Fibroblast of lung (primary cell): Measurements from ENCODE around the gene KDM1A. TPM values are rescaled to one million over a fixed set of nuclear protein-coding genes. Genes with fewer than 3 reads are reported as not detected.
"Not testable (repeated sequence)": the region's sequence is repeated elsewhere in the genome, so short reads cannot be mapped to it uniquely, and the experiment has no call there.

Experiments used
- DNase-seq, 2 donors: peaks; one replicate each; pipeline versions ENCODE4 v3.0.0 to v3.0.0-alpha.2; 2010; ENCODE audit warnings: low read depth in 2 of 2
- H2AFZ ChIP-seq: 2 replicates; pipeline ENCODE4 v1.5.1; 2012; ENCODE audit warnings: low read length, control low read depth, inconsistent platforms
- H3K27ac ChIP-seq: 2 replicates; pipeline ENCODE4 v1.5.1; 2011; ENCODE audit warnings: low read length, control low read depth; ENCODE audit not compliant: insufficient read depth
- H3K27me3 ChIP-seq: 2 replicates; pipeline ENCODE4 v1.5.1; 2011; ENCODE audit warnings: mild to moderate bottlenecking, low read length; ENCODE audit not compliant: control insufficient read depth, insufficient read depth
- H3K36me3 ChIP-seq: 2 replicates; pipeline ENCODE4 v1.5.1; 2011; ENCODE audit warnings: low read length; ENCODE audit not compliant: control insufficient read depth, insufficient read depth
- H3K4me1 ChIP-seq: 2 replicates; pipeline ENCODE4 v1.5.1; 2011; ENCODE audit warnings: low read length; ENCODE audit not compliant: control insufficient read depth, insufficient read depth; ENCODE audit errors: extremely low read depth
- H3K4me2 ChIP-seq: 2 replicates; pipeline ENCODE4 v1.5.1; 2011; ENCODE audit warnings: low read length, control low read depth; ENCODE audit not compliant: insufficient read depth; ENCODE audit errors: extremely low read depth
- H3K4me3 ChIP-seq, 4 experiments: fragments of 200-600 bp in 1 of 4; sonication (generic) in 1 of 4; replicated peaks in 1 of 4; 2 replicates each; pipeline ENCODE4 v1.5.1; 2011 to 2016; ENCODE audit warnings: low read length in 4 of 4, low read depth in 3 of 4, mild to moderate bottlenecking in 3 of 4, control low read depth in 2 of 4, inconsistent platforms in 1 of 4, mixed read lengths in 1 of 4; ENCODE audit not compliant: insufficient read depth in 1 of 4; ENCODE audit errors: control extremely low read depth in 1 of 4
- H3K79me2 ChIP-seq: 2 replicates; pipeline ENCODE4 v1.5.1; 2012; ENCODE audit warnings: mild to moderate bottlenecking, low read length, inconsistent platforms; ENCODE audit not compliant: control insufficient read depth, insufficient read depth
- H3K9ac ChIP-seq: 2 replicates; pipeline ENCODE4 v1.5.1; 2011; ENCODE audit warnings: mild to moderate bottlenecking, low read length, control low read depth; ENCODE audit not compliant: insufficient read depth
- H3K9me3 ChIP-seq: 2 replicates; pipeline ENCODE4 v1.5.1; 2012; ENCODE audit warnings: low read depth, low read length; ENCODE audit not compliant: control insufficient read depth, insufficient read depth
- H4K20me1 ChIP-seq: 2 replicates; pipeline ENCODE4 v1.5.1; 2011; ENCODE audit warnings: low read length; ENCODE audit not compliant: control insufficient read depth, insufficient read depth; ENCODE audit errors: extremely low read depth
- CTCF ChIP-seq, 2 donors: IDR thresholded peaks in 1 of 2; conservative IDR thresholded peaks in 1 of 2; 1 replicate in 1 of 2; 2 replicates in 1 of 2; pipeline ENCODE4 v1.5.1; 2011 to 2012; ENCODE audit warnings: low read length in 2 of 2, control low read depth in 1 of 2, inconsistent platforms in 1 of 2, low read depth in 1 of 2, mild to moderate bottlenecking in 1 of 2
- EZH2 ChIP-seq: IDR thresholded peaks from 2 replicates; pipeline ENCODE4 v1.5.1; 2012; ENCODE audit warnings: low read length, control low read depth, mild to moderate bottlenecking; ENCODE audit errors: missing control alignments
- polyA plus RNA-seq, 2 donors: library from polyadenylated mRNA; depleted of rRNA in 1 of 2; stranded (reverse) in 1 of 2; unstranded in 1 of 2; fragments of >200 nt; gene quantifications; 2 replicates each; pipeline ENCODE4 v1.2.1, GENCODE V29; 2011 to 2012; ENCODE audit warnings: missing spikeins in 1 of 2
- total RNA-seq: library from RNA; depleted of rRNA; stranded (reverse); fragments of >200 nt; gene quantifications from 2 replicates; pipeline ENCODE4 v1.2.1, GENCODE V29; 2014

Gene KDM1A
- total and polyA plus RNA-seq, 2 donors (not counting 1 experiment from before 2014, with no cell fraction given), result 72.0 to 72.4 TPM

- not testable (repeated sequence) for H3K9me3 ChIP-seq, H3K79me2 ChIP-seq, H3K27ac ChIP-seq, H3K4me1 ChIP-seq, H4K20me1 ChIP-seq, H3K36me3 ChIP-seq, H3K27me3 ChIP-seq, DNase-seq, H3K4me2 ChIP-seq, H2AFZ ChIP-seq, H3K4me3 ChIP-seq, H3K9ac ChIP-seq
These were observed 19.1 kb upstream of the KDM1A start for GRCh38 chr1:23000133-23000532.

DNA sequence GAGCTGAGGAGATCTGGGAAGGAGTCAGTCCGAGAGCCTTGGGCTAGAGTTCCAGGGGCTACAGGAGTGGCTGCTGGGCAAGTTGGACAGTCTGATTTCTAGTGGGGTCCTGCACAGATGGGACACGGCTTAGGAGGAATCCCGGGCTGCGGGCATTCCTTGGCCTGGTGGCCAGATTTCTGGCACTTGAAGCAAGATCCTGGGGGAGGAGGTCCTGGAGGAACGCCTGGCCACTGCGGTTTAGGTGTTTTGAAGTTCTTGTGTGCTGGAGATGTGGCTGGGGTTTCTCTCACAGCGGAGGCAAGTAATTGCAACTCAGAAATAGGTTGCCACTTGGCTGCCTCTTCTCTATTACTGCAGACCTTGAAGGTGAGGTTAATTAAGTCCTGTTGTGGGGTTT lies 17.1 kb upstream of the KDM1A start:
- H3K27me3 ChIP-seq, H3K4me2 ChIP-seq, H3K9me3 ChIP-seq, H3K79me2 ChIP-seq, H3K27ac ChIP-seq, H3K36me3 ChIP-seq, H3K9ac ChIP-seq, H3K4me1 ChIP-seq, DNase-seq, H4K20me1 ChIP-seq, H2AFZ ChIP-seq, H3K4me3 ChIP-seq: not testable (repeated sequence)

GRCh38 chr1:23004112-23004511 lies 15.2 kb upstream of the KDM1A start:
- no peak overlapping the region for H3K4me2 ChIP-seq
- no peaks in the 10 kb centered on the region for H4K20me1 ChIP-seq
- no peaks in the 10 kb centered on the region for H3K36me3 ChIP-seq
- no peaks in the 10 kb centered on the region for H3K4me1 ChIP-seq
- no peak for TF ChIP-seq EZH2
- no peak for TF ChIP-seq CTCF (conservative IDR thresholded peaks at IDR 0.05 in 1 of 2, IDR thresholded peaks at IDR 0.05 in 1 of 2; ENCODE audit: low read depth in 1 of 2, low read length in 2 of 2)
- H3K9ac ChIP-seq, result no peak overlapping the region
- H3K9me3 ChIP-seq, result no peaks in the 10 kb centered on the region
- DNase-seq, result no peak
- no peak overlapping the region for H2AFZ ChIP-seq
- H3K27ac ChIP-seq, result no peak overlapping the region
- no peak overlapping the region for H3K4me3 ChIP-seq
- no peaks in the 10 kb centered on the region for H3K79me2 ChIP-seq
- peaks cover 5% of the 10 kb centered on the region for H3K27me3 ChIP-seq

- H3K9ac ChIP-seq, H3K79me2 ChIP-seq, H3K4me2 ChIP-seq, H3K27ac ChIP-seq, H2AFZ ChIP-seq, H3K27me3 ChIP-seq, H4K20me1 ChIP-seq, DNase-seq, H3K36me3 ChIP-seq, H3K4me1 ChIP-seq, H3K4me3 ChIP-seq, H3K9me3 ChIP-seq: not testable (repeated sequence)
These were observed 14.5 kb upstream of the KDM1A start for GRCh38 chr1:23004769-23005168.
